Measurements from ENCODE around the gene GPBP1. TPM values are rescaled to one million over a fixed set of nuclear protein-coding genes. Genes with fewer than 3 reads are reported as not detected.
A peak's percentile ranks its signal among the peaks of the same experiment; 100 is the strongest.

GPBP1 gene
- total and polyA plus RNA-seq, 9 of the 15 experiments (the other 6 are each of a cell fraction or from before 2014, with no cell fraction given) = 31.0 to 109 (median 68.4) TPM

DNA sequence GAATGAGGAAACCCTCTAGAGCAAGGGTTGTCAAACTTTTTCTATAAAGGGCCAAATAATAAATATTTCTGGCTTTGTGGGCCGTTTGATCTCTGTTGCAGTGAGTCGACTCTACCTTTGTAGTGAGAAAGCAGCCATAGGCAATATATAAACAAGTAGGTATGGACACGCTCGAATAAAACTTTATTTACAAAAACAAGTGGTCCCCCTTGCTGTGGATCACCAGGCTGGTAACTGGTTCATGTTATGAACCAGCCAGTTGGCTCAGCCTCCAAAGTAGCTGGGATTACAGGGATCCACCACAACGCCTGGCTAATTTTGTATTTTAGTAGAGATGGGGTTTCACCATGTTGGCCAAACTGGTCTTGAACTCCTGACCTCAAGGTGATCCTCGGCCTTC, 118.5 kb downstream of the GPBP1 start:
- in situ Hi-C loops (cut with MboI) (loop anchor here (10.0 kb wide), 1 partner anchor 1172 kb away; the partner anchor contains the start of gene PLK2), intact Hi-C loops (cut with micrococcal nuclease) (loop anchor here (10.0 kb wide), 1 partner anchor 362 kb away; no protein-coding TSS in a partner anchor)
- Histone ChIP-seq H3K9me3 (replicated peaks; ENCODE audit: control insufficient read depth, insufficient read depth, low read depth, low read length) (no peaks in the 10 kb centered on the region), H3K36me3 (ENCODE audit: control insufficient read depth, insufficient read depth, low read length) (no peaks in the 10 kb centered on the region), H3K4me2 (ENCODE audit: insufficient read depth, low read length) (no peak overlapping the region), H3K4me3 (no peak overlapping the region), H2AFZ (ENCODE audit: low read depth, low read length) (no peak overlapping the region; the same call in 1 of the 2 replicates), H3K4me1 (replicated peaks in 1 of 2; ENCODE audit: control insufficient read depth in 2 of 2, insufficient read depth in 2 of 2, low read length in 2 of 2) (no peaks in the 10 kb centered on the region), H3K27ac (ENCODE audit: extremely low read depth, low read depth, low read length) (no peak overlapping the region), H3K79me2 (ENCODE audit: control insufficient read depth, insufficient read depth, low read length) (no peaks in the 10 kb centered on the region), H3K27me3 (ENCODE audit: control insufficient read depth in 2 of 2, insufficient read depth in 2 of 2, low read length in 2 of 2) (no peaks in the 10 kb centered on the region), H3K9ac (ENCODE audit: insufficient read depth in 1 of 2, low read depth in 2 of 2, low read length in 2 of 2) (no peak overlapping the region), H4K20me1 (replicated peaks; ENCODE audit: control insufficient read depth, insufficient read depth, low read length) (no peaks in the 10 kb centered on the region), H3K9me1 (ENCODE audit: control insufficient read depth, insufficient read depth, low read length) (no peaks in the 10 kb centered on the region)
- ATAC-seq = no peak
- DNase-seq (ENCODE audit: extremely low read depth in 1 of 4, low spot score in 3 of 4) = no peak
- TF ChIP-seq, protein P1, sequence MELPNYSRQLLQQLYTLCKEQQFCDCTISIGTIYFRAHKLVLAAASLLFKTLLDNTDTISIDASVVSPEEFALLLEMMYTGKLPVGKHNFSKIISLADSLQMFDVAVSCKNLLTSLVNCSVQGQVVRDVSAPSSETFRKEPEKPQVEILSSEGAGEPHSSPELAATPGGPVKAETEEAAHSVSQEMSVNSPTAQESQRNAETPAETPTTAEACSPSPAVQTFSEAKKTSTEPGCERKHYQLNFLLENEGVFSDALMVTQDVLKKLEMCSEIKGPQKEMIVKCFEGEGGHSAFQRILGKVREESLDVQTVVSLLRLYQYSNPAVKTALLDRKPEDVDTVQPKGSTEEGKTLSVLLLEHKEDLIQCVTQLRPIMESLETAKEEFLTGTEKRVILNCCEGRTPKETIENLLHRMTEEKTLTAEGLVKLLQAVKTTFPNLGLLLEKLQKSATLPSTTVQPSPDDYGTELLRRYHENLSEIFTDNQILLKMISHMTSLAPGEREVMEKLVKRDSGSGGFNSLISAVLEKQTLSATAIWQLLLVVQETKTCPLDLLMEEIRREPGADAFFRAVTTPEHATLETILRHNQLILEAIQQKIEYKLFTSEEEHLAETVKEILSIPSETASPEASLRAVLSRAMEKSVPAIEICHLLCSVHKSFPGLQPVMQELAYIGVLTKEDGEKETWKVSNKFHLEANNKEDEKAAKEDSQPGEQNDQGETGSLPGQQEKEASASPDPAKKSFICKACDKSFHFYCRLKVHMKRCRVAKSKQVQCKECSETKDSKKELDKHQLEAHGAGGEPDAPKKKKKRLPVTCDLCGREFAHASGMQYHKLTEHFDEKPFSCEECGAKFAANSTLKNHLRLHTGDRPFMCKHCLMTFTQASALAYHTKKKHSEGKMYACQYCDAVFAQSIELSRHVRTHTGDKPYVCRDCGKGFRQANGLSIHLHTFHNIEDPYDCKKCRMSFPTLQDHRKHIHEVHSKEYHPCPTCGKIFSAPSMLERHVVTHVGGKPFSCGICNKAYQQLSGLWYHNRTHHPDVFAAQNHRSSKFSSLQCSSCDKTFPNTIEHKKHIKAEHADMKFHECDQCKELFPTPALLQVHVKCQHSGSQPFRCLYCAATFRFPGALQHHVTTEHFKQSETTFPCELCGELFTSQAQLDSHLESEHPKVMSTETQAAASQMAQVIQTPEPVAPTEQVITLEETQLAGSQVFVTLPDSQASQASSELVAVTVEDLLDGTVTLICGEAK (IDR thresholded peaks at IDR 0.05) = peak; percentile 72
- TF ChIP-seq, protein P1 (CRISPR knock-in tag; IDR thresholded peaks at IDR 0.05) = no peak
- TF ChIP-seq FUS (optimal IDR thresholded peaks at IDR 0.05; ENCODE audit: low read depth, low read length) = no peak
- POLR2A ChIA-PET = no interaction called here
- no TSS peak for BruUV-seq (replicated peaks)
- no peak for FAIRE-seq
- CTCF ChIA-PET (ENCODE audit: low intra/inter-chr PET ratio) = no interaction called here
- 3% methylated on average over 6 of the region's 6 CpGs for WGBS (ENCODE audit: insufficient coverage, low coverage, missing lambda C conversion rate)
